HUES48 (cell line): ENCODE measurements around the gene MBNL3.

Experiments
- H3K27ac ChIP-seq: one replicate; pipeline ENCODE4 v1.7.0; 2013; ENCODE audit warnings: low read depth, low read length, inconsistent platforms
- H3K27me3 ChIP-seq: 2 replicates; pipeline ENCODE4 v1.6.1; 2013; ENCODE audit warnings: mild to moderate bottlenecking, low read length; ENCODE audit not compliant: control insufficient read depth, insufficient read depth
- H3K36me3 ChIP-seq: 2 replicates; pipeline ENCODE4 v1.6.1; 2013; ENCODE audit warnings: low read length; ENCODE audit not compliant: control insufficient read depth, insufficient read depth
- H3K4me1 ChIP-seq: 2 replicates; pipeline ENCODE4 v1.6.1; 2013; ENCODE audit warnings: mild to moderate bottlenecking, low read length; ENCODE audit not compliant: control insufficient read depth, insufficient read depth
- H3K4me3 ChIP-seq: 2 replicates; pipeline ENCODE4 v1.5.1; 2013; ENCODE audit warnings: mild to moderate bottlenecking, low read depth, low read length
- H3K9ac ChIP-seq: 2 replicates; pipeline ENCODE4 v1.6.1; 2013; ENCODE audit warnings: mild to moderate bottlenecking, low read depth, low read length, moderate library complexity
- H3K9me3 ChIP-seq: 2 replicates; pipeline ENCODE4 v1.6.1; 2013; ENCODE audit warnings: low read length; ENCODE audit not compliant: control insufficient read depth, insufficient read depth

Gene MBNL3, protein sequence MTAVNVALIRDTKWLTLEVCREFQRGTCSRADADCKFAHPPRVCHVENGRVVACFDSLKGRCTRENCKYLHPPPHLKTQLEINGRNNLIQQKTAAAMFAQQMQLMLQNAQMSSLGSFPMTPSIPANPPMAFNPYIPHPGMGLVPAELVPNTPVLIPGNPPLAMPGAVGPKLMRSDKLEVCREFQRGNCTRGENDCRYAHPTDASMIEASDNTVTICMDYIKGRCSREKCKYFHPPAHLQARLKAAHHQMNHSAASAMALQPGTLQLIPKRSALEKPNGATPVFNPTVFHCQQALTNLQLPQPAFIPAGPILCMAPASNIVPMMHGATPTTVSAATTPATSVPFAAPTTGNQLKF

GRCh38 chrX:132488819-132489577, at the start of gene MBNL3:
Gene MBNL3, minus strand, starts transcription at chrX:132489038. Its CDS starts 49,427 bp downstream, at chrX:132439611.
- Histone ChIP-seq H3K27ac (peak within 1 kb of the TSS; percentile 8), H3K36me3 (no peaks in the 10 kb centered on the region), H3K9ac (peak within 1 kb of the TSS; percentile 77), H3K9me3 (no peaks in the 10 kb centered on the region), H3K4me1 (peaks cover 17% of the 10 kb centered on the region), H3K27me3 (peaks cover 52% of the 10 kb centered on the region), H3K4me3 (peak within 1 kb of the TSS; percentile 76)

DNA sequence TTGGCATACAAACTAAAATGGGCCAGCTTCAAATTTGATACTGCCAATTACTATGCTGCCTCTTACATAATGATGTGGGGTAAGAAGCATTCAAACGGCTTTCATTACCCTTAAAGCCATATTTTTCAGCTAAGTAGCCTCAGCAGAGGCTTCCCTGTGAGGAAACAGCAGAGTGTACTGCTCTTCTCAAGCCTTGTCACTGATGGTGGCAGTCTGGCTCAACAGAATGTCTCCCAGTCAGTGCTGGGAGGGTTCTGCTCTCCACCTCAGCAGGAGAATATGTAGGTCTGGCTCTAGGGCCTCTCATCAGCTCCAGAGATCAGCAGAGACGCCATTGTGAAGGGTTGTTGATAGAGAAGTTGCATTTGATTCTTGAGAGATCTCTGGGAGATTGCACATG, 44.6 kb upstream of the MBNL3 start:
- Histone ChIP-seq H3K27me3 (no peaks in the 10 kb centered on the region; the same call in 1 of the 2 replicates), H3K27ac (no peak overlapping the region), H3K9me3 (no peaks in the 10 kb centered on the region)

DNA sequence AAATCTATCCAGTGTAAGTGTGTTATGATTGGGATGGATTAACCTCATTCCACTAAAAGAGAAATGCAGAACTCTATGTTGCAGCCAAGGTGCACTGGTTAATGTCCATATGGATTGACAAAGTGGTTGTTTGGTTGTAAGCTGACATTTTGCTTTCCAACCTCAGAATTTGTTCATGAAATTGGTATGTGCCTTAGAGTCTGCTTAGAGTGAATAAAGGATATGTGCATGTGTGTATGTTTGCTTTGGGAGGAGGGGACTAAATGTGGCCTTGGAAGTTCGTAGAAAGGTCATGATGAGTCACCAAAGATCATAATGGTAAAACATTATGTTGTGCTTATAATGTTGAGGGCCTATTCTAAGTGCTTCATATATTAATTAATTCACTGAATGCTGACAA, 44.1 kb upstream of the MBNL3 start:
- Histone ChIP-seq H3K9me3 (no peaks in the 10 kb centered on the region), H3K4me1 (no peaks in the 10 kb centered on the region), H3K27me3 (no peaks in the 10 kb centered on the region; the same call in 1 of the 2 replicates), H3K36me3 (no peaks in the 10 kb centered on the region), H3K4me3 (no peak overlapping the region), H3K9ac (no peak overlapping the region), H3K27ac (no peak overlapping the region)

More for the DNA sequence above, 44.6 kb upstream of the MBNL3 start:
- H3K4me3 ChIP-seq: no peak overlapping the region
- H3K4me1 ChIP-seq: no peaks in the 10 kb centered on the region
- H3K36me3 ChIP-seq: no peaks in the 10 kb centered on the region
- no peak overlapping the region for H3K9ac ChIP-seq

DNA sequence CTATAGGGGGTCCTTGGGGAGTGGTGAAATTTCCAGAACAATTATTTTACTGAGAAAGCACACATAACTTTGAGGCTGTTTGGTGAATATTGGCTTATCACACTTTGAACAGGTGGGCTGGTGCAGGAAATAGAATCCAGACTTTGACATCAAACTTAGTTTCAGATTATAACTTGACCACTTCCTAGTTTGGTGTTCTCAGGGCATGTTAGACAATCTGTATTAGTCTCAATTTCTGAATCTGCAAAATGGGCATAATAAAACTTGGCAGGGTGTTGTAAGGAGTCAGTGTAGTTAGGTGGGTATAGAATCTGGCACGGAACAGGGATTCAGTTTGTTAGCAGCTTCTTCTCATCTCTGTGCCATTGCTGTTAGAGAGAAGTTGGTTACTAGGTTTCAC, 43.3 kb upstream of the MBNL3 start:
- Histone ChIP-seq H3K9ac (no peak overlapping the region), H3K9me3 (no peaks in the 10 kb centered on the region), H3K27me3 (no peaks in the 10 kb centered on the region; the same call in 1 of the 2 replicates), H3K4me3 (no peak overlapping the region), H3K36me3 (no peaks in the 10 kb centered on the region), H3K27ac (no peak overlapping the region), H3K4me1 (no peaks in the 10 kb centered on the region)

DNA sequence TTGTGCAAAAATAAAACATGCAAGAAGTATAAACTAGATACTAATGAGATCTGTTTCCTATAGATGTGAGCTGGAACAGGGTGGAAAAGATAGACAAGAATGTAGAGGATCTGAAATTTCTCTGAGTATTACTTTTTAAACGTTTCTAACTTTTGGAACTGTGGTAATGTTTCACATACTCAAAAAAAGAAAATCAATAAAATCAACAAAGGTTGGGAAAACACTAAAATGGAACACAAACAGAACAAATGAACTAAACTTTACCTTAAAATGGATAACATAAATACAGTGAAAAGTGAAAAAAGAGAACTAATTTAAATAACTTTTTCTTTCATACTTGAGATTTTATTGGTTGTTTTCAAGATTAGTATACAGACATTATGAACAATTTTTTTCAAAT, 32.0 kb upstream of the MBNL3 start:
- Histone ChIP-seq H3K4me1 (no peaks in the 10 kb centered on the region), H3K36me3 (no peaks in the 10 kb centered on the region), H3K27me3 (peaks cover 7% of the 10 kb centered on the region), H3K9ac (no peak overlapping the region), H3K4me3 (no peak overlapping the region), H3K9me3 (no peaks in the 10 kb centered on the region), H3K27ac (no peak overlapping the region)

GRCh38 chrX:132520213-132520612, 31.4 kb upstream of the MBNL3 start:
- Histone ChIP-seq H3K36me3 (no peaks in the 10 kb centered on the region), H3K27me3 (peaks cover 7% of the 10 kb centered on the region), H3K27ac (no peak overlapping the region), H3K4me3 (no peak overlapping the region), H3K9ac (no peak overlapping the region), H3K9me3 (no peaks in the 10 kb centered on the region), H3K4me1 (no peaks in the 10 kb centered on the region)

GRCh38 chrX:132518401-132518800, 29.6 kb upstream of the MBNL3 start:
- Histone ChIP-seq H3K4me3 (no peak overlapping the region), H3K36me3 (no peaks in the 10 kb centered on the region), H3K27ac (no peak overlapping the region), H3K27me3 (peaks cover 7% of the 10 kb centered on the region), H3K4me1 (no peaks in the 10 kb centered on the region), H3K9ac (no peak overlapping the region), H3K9me3 (no peaks in the 10 kb centered on the region)

- no peaks in the 10 kb centered on the region for H3K36me3 ChIP-seq
Observed at GRCh38 chrX:132508834-132509233, 20.0 kb upstream of the MBNL3 start.

DNA sequence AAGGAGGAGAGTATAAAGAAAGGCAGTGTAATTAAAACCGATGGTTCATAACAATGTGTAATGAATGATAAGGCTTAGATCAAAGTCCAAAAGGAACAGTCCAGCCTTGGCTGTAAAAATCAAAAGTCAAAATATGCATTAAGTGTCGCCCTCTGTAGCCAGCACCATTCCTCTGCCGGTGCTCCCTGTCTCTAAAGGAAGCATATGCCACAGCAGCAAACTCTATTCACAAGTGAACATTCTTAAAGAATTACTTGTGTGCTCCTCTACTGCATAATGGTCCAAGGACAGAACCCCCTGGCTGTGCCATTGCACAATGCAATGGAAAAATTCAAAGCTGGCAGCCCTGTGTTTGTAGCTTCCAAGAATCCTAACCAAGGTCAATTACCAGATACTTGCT, 16.3 kb upstream of the MBNL3 start:
- Histone ChIP-seq H3K27me3 (peaks cover 3% of the 10 kb centered on the region; the same call in 1 of the 2 replicates), H3K4me1 (peaks cover 36% of the 10 kb centered on the region), H3K4me3 (no peak overlapping the region), H3K36me3 (no peaks in the 10 kb centered on the region), H3K27ac (no peak overlapping the region), H3K9me3 (no peaks in the 10 kb centered on the region), H3K9ac (no peak overlapping the region)

More at GRCh38 chrX:132508834-132509233, 20.0 kb upstream of the MBNL3 start:
- peaks cover 36% of the 10 kb centered on the region for H3K4me1 ChIP-seq
- H3K27ac ChIP-seq: no peak overlapping the region
- no peak overlapping the region for H3K4me3 ChIP-seq
- peaks cover 3% of the 10 kb centered on the region for H3K27me3 ChIP-seq
- no peaks in the 10 kb centered on the region for H3K9me3 ChIP-seq
- no peak overlapping the region for H3K9ac ChIP-seq

DNA sequence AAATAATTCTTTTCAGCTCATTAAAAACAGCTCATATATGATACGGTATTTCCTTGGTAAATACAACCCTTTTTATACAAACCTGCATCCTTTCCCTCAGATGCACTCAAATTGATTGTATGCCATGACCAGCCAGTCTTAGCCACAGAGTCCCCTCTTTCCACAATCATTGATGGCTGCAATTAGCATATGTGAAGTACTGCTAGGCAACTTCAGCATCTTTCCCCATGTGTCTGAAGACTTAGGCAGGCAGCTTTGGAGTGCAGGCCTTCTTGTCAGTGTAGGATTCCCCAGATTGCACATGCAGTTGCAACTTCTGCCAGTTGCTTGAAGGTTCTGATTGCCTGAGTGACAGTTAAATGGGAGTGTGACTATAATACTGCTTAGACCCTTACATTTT, 15.6 kb upstream of the MBNL3 start:
- Histone ChIP-seq H3K9me3 (no peaks in the 10 kb centered on the region), H3K4me3 (no peak overlapping the region), H3K27ac (no peak overlapping the region), H3K9ac (no peak overlapping the region), H3K27me3 (peaks cover 3% of the 10 kb centered on the region; the same call in 1 of the 2 replicates), H3K36me3 (no peaks in the 10 kb centered on the region), H3K4me1 (peaks cover 36% of the 10 kb centered on the region)

- Histone ChIP-seq H3K9me3 (no peaks in the 10 kb centered on the region), H3K36me3 (no peaks in the 10 kb centered on the region), H3K9ac (no peak overlapping the region), H3K4me1 (peaks cover 39% of the 10 kb centered on the region), H3K27ac (no peak overlapping the region), H3K27me3 (peaks cover 18% of the 10 kb centered on the region), H3K4me3 (no peak overlapping the region)
Observed at GRCh38 chrX:132501606-132502005, 12.8 kb upstream of the MBNL3 start.
